SK-N-SH (cell line): Measurements from ENCODE around the gene ZNF444. TPM values are rescaled to one million over a fixed set of nuclear protein-coding genes. Genes with fewer than 3 reads are reported as not detected.

Experiments used
- CTCF ChIA-PET: fragments of 300-600, 350-600 bp; formaldehyde crosslinking; extraction: SDS; loops from one replicate; lab custom pipeline; 2021; lab: Yijun Ruan, JAX
- POLR2A ChIA-PET: fragments of 350-600 bp; sonication (Branson Sonifier 250); formaldehyde crosslinking; extraction: SDS; loops from one replicate; lab custom pipeline; 2020; ENCODE audit warnings: antibody characterized with exemption, inconsistent platforms; lab: Yijun Ruan, JAX
- DNase-seq: peaks from one replicate; pipeline ENCODE4 v3.0.0; 2012
- H2AFZ ChIP-seq: fragments of 200-600 bp; sonication (generic); 2 replicates; pipeline ENCODE4 v1.8.1; 2016; ENCODE audit warnings: antibody characterized with exemption, mild to moderate bottlenecking, low read depth
- H3F3A ChIP-seq: fragments of 200-600 bp; sonication (generic); replicated peaks from 2 replicates; pipeline ENCODE3; 2016; ENCODE audit warnings: antibody characterized with exemption, mild to moderate bottlenecking; ENCODE audit not compliant: insufficient read depth
- H3K27ac ChIP-seq, 2 experiments: fragments of 200-500 bp in 1 of 2; fragments of 200-600 bp in 1 of 2; sonication (Bioruptor generic) in 1 of 2; sonication (generic), shearing (Covaris generic) in 1 of 2; 2 replicates each; pipeline versions ENCODE4 v1.5.1 to v1.6.1; 2014 to 2016; ENCODE audit warnings: low read depth in 2 of 2, inconsistent platforms in 1 of 2, low read length in 1 of 2, mild to moderate bottlenecking in 1 of 2, mixed read lengths in 1 of 2
- H3K27me3 ChIP-seq: fragments of 200-600 bp; sonication (generic), shearing (Covaris generic); 2 replicates; pipeline ENCODE4 v1.6.1; 2016; ENCODE audit warnings: mixed run types; ENCODE audit not compliant: insufficient read depth
- H3K36me3 ChIP-seq, 2 experiments: fragments of 200-500 bp in 1 of 2; fragments of 200-600 bp in 1 of 2; sonication (Bioruptor generic) in 1 of 2; sonication (generic) in 1 of 2; replicated peaks in 1 of 2; 2 replicates each; pipeline versions ENCODE3 to v1.5.1; 2014 to 2016; ENCODE audit warnings: low read length in 1 of 2, mild to moderate bottlenecking in 1 of 2; ENCODE audit not compliant: insufficient read depth in 2 of 2, control insufficient read depth in 1 of 2
- H3K4me1 ChIP-seq, 2 experiments: fragments of 200-500 bp in 1 of 2; fragments of 200-600 bp in 1 of 2; sonication (Bioruptor generic) in 1 of 2; sonication (generic), shearing (Covaris generic) in 1 of 2; 2 replicates each; pipeline versions ENCODE4 v1.5.1 to v1.6.1; 2014 to 2016; ENCODE audit warnings: low read depth in 1 of 2, low read length in 1 of 2, mixed run types in 1 of 2; ENCODE audit not compliant: insufficient read depth in 2 of 2, control insufficient read depth in 1 of 2
- H3K4me2 ChIP-seq: fragments of 200-600 bp; sonication (generic), shearing (Covaris generic); 2 replicates; pipeline ENCODE4 v1.6.1; 2017; ENCODE audit warnings: mixed run types
- H3K4me3 ChIP-seq, 2 experiments: fragments of 200-500 bp in 1 of 2; fragments of 200-600 bp in 1 of 2; sonication (Bioruptor generic) in 1 of 2; sonication (generic), shearing (Covaris generic) in 1 of 2; 2 replicates each; pipeline versions ENCODE4 v1.5.1 to v1.8.1; 2014 to 2016; ENCODE audit warnings: low read depth in 2 of 2, inconsistent platforms in 1 of 2, low read length in 1 of 2, mild to moderate bottlenecking in 1 of 2, mixed read lengths in 1 of 2, moderate library complexity in 1 of 2
- H3K79me2 ChIP-seq: fragments of 200-600 bp; sonication (generic); 2 replicates; pipeline ENCODE4 v1.8.1; 2017; ENCODE audit warnings: mild to moderate bottlenecking; ENCODE audit not compliant: insufficient read depth
- H3K9ac ChIP-seq: fragments of 200-600 bp; sonication (generic); 2 replicates; pipeline ENCODE4 v1.6.1; 2017; ENCODE audit warnings: mixed run types
- H3K9me2 ChIP-seq: fragments of 200-600 bp; sonication (generic); 2 replicates; pipeline ENCODE4 v1.6.1; 2017; ENCODE audit warnings: mixed run types
- H3K9me3 ChIP-seq: fragments of 200-600 bp; sonication (generic); 2 replicates; pipeline ENCODE4 v1.6.1; 2017; ENCODE audit warnings: mixed run types, mild to moderate bottlenecking, moderate library complexity
- H4K20me1 ChIP-seq: fragments of 200-600 bp; sonication (generic); 2 replicates; pipeline ENCODE4 v1.6.1; 2017; ENCODE audit warnings: mild to moderate bottlenecking, mixed run types; ENCODE audit not compliant: insufficient read depth
- CTCF ChIP-seq: fragments of 200-600 bp; sonication (generic); IDR thresholded peaks from 2 replicates; pipeline ENCODE4 v1.6.1; 2017; ENCODE audit warnings: antibody characterized with exemption, mild to moderate bottlenecking, moderate library complexity
- EZH2phosphoT487 ChIP-seq: fragments of 200-600 bp; sonication (generic); IDR thresholded peaks from 2 replicates; pipeline ENCODE4 v1.6.1; 2017; ENCODE audit warnings: low read depth, mixed run types, mild to moderate bottlenecking, antibody characterized with exemption, moderate library complexity, borderline replicate concordance
- IRF3 ChIP-seq: fragments of 150-350 bp; IDR thresholded peaks from 2 replicates; pipeline ENCODE4 v1.6.1; 2016; ENCODE audit warnings: mild to moderate bottlenecking, low read depth, low read length
- MAX ChIP-seq: IDR thresholded peaks from 2 replicates; pipeline ENCODE4 v1.4.0; 2012; ENCODE audit warnings: low read depth
- NFIC ChIP-seq: IDR thresholded peaks from 2 replicates; pipeline ENCODE4 v1.4.0; 2012; ENCODE audit warnings: borderline replicate concordance
- NRF1 ChIP-seq: IDR thresholded peaks from 2 replicates; pipeline ENCODE4 v1.6.1; 2012; ENCODE audit warnings: low read depth, mild to moderate bottlenecking, low read length
- TCF12 ChIP-seq: IDR thresholded peaks from 2 replicates; pipeline ENCODE4 v1.4.0; 2012
- ZBTB33 ChIP-seq: IDR thresholded peaks from 2 replicates; pipeline ENCODE4 v1.4.0; 2012; ENCODE audit warnings: low read depth, borderline replicate concordance
- WGBS: methylation state at CpG from one replicate; pipeline ENCODE4 v1.1.6; 2017; ENCODE audit warnings: low lambda C conversion rate; 5-methylcytosine and 5-hydroxymethylcytosine counted together
- polyA plus RNA-seq, 3 experiments: library from polyadenylated mRNA; depleted of rRNA; stranded (reverse); fragments of >200 nt; gene quantifications; 2 replicates each; pipeline ENCODE4 v1.2.3, GENCODE V29; 2012

Gene ZNF444
- polyA plus RNA-seq, 1 of the 3 experiments (the other 2 are of a cell fraction), result 23.2 TPM

GRCh38 chr19:56114051-56114777 is 26.9 kb upstream of the ZNF444 start (continued):
- TF ChIP-seq CTCF (no peak), ZBTB33 (no peak)
- TF ChIP-seq, all 33 proteins: peak for 0

GRCh38 chr19:56114778-56115110 is 26.3 kb upstream of the ZNF444 start:
- DNase-seq, result no peak
- POLR2A ChIA-PET, result no interaction called here
- Histone ChIP-seq H3K36me3 (peaks cover 0 to 12% of the 10 kb centered on the region in 2 experiments), H3K4me2 (no peak overlapping the region), H3K4me1 (peaks cover 9 to 45% of the 10 kb centered on the region in 2 experiments; a peak in 2 of 4 replicates), H2AFZ (no peak overlapping the region), H3K27me3 (no peaks in the 10 kb centered on the region), H3F3A (no peaks in the 10 kb centered on the region), H3K9ac (no peak overlapping the region), H3K4me3 (no peak overlapping the region), H3K9me3 (no peaks in the 10 kb centered on the region), H3K79me2 (peaks cover 95% of the 10 kb centered on the region), H3K27ac (no peak overlapping the region), H3K9me2 (no peaks in the 10 kb centered on the region), H4K20me1 (peaks cover 98% of the 10 kb centered on the region)
- CTCF ChIA-PET, result interaction anchor here (1.3 kb wide), 1 partner anchor 38 kb away, joined by 3 read pairs; no protein-coding TSS in a partner anchor
- WGBS, result 98% methylated on average over 10 of the region's 10 CpGs
- TF ChIP-seq TCF12, result no peak
- no peak for TF ChIP-seq NRF1
- TF ChIP-seq IRF3, result no peak
- no peak for TF ChIP-seq EZH2phosphoT487
- no peak for TF ChIP-seq ZBTB33
- no peak for TF ChIP-seq MAX
- TF ChIP-seq NFIC, result no peak
